GM21825 (cell line): ENCODE measurements around the gene GPATCH3.
"Not testable (repeated sequence)": the region's sequence is repeated elsewhere in the genome, so short reads cannot be mapped to it uniquely, and the experiment has no call there.

Experiments used
- ATAC-seq: cut with Tn5 transposase; IDR thresholded peaks from one replicate; pipeline ENCODE4 v1.9.1; 2021; ENCODE audit warnings: mild to moderate bottlenecking, moderate library complexity; ENCODE audit not compliant: unreplicated experiment

GPATCH3 gene

GRCh38 chr1:26913389-26913753 is 13.1 kb upstream of the GPATCH3 start:
- ATAC-seq = no peak

DNA sequence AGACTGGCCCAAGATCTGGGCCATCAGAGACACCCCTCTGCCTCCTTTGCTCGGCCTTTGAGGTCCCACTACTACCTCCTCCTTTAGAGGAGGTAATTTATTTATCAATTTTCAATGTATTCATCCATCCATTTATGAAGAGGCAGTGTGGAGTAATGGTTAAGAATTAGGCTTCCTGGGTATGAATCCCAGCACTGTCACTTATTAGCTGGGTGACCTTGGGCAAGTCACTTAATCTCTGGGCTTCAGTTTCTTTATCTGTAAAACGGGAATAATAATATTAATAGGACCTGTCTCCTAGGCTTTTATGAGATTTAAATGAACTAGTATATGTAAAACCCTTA is 11.9 kb upstream of the GPATCH3 start:
- no peak for ATAC-seq

DNA sequence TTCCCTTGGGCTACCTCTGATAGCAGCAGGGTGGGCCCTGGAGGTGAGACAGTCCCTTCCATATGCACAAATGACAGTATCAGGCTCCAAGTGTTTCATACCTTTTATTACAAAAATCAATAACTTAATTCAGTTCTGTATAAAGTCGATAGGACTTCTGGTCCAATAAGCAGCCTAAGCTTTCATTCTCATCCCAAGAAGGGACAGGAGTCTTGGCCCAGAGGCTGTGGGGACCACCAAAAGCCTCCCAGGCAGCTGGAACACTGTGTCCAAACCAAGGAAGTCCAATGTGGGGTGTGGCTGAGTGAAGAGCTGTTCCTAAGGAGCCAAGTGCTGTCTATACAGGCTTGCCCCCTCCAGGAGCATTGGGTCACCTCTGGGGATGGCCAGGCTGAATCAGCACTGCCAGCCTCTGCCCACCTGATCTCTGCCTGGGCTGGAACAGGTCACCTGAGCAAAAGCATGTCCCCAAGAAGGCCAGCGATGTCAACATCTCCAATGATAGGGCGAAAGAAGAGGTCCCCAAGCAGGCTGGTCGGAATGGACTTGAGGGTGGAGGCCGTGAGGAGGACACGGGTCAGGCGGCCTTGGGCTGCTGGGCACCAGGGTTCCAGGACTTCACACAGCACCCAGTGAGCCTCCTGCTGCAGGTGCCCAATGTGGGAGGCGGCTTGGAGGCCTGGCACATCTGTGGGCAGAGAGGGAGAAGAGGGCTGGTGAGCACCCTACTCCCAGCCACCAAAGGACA is 11.3 kb upstream of the GPATCH3 start:
- no peak for ATAC-seq

- no peak for ATAC-seq
Observed at GRCh38 chr1:26910343-26911160, 10.3 kb upstream of the GPATCH3 start.

- ATAC-seq = no peak
Observed at GRCh38 chr1:26909951-26910342, 9.7 kb upstream of the GPATCH3 start.

DNA sequence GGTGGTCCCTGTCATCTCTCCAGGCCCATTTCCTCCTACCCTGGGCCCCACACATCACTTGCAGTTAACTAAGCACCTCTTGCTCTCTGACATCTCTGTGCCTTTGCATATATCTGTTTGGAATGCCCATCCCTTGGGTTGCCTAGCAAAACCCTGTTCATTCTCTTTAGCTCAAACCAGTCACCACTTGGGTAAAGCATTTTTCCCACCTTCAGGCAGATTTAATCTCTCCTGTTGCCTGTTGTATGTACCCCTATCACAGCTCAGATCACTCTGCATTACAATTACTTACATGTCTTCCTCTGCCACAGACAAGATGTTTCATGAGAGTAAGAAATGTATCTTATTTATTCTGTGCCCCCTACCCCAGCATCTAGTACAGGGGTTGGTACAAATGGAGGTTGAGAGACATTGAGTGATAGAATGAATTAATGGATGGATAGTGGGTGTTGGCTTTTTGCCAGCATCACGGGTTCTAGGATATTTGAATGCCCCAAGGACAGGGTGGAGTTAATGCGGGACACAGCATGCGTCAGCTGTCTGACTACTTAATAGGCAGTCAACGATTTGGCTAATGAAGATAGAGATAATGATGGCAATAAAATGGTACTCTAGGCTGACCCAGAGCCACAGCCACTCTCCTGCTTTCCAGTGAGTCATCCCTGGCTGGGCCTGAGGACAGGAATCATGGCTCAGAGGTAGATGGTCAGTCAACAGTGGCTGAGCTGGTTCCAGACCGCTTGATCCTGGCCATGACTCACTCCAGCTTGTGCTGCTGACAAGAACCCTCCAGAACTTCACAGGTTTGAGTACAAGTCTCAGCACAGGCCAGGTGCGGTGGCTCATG is 7.0 kb upstream of the GPATCH3 start:
- ATAC-seq = no peak

DNA sequence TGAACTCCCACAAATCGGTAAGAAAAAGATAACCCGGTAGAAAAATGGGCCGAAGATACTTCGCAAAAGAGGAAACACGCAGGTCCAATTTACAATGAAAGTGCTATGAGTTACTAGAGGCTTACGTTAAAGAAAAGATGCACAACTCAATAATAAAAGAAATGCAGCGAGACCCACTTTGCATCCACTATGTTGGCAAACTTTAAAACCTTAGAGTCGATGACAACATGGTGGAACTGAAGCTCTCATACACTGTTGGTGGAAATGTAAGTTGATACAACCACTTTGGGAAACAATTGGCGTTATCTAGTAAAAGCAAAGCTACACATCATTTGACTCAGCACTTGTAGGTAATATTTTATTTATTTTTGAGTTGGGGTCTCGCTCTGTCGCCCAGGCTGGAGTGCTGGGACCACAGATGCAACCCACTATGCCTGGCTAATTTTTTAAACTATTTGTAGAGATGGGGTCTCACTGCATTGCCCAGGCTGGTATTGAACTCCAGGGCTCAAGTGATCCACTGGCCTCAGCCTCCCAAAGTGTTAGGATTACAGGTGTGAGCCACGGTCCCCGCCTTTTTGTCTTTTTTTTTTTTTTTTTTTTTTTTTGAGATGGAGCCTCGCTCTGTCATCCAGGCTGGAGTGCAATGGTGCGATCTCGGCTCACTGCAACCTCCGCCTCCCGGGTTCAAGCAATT is 696 bp upstream of the GPATCH3 start:
- no peak for ATAC-seq

GRCh38 chr1:26897351-26897750 is 2.9 kb downstream of the GPATCH3 start:
- ATAC-seq = no peak

- no peak for ATAC-seq
Observed at GRCh38 chr1:26894263-26894662, 6.0 kb downstream of the GPATCH3 start.

GRCh38 chr1:26890467-26890796 is 9.8 kb downstream of the GPATCH3 start:
- peak; percentile 21 for ATAC-seq

- peak; percentile 83 for ATAC-seq
Observed at GRCh38 chr1:26889551-26890466, 10.5 kb downstream of the GPATCH3 start, which contains the start of gene GPN2. Gene GPN2 (minus strand): TSS chr1:26890283. CDS start chr1:26890096, 187 bp downstream.

DNA sequence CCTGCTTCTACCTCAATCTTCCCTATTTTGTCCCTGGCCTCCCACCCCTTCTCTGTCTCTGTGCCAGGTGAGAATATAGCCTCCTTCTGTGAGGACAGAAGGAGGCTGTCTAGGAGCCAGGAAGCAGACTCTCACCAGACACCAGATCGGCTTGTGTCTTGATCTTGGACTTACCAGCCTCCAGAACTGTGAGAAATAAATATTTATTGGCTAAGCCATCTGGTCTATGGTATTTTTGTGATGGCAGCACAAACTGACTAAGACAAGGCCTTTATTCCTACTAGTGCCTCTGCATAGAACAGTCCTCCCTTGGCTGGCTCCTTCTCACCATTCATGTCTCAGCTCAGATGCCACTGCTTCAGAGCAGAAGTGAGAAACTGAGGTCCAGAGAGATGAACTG is 12.0 kb downstream of the GPATCH3 start:
- no peak for ATAC-seq

- no peak for ATAC-seq
Observed at GRCh38 chr1:26887125-26887524, 13.1 kb downstream of the GPATCH3 start.

DNA sequence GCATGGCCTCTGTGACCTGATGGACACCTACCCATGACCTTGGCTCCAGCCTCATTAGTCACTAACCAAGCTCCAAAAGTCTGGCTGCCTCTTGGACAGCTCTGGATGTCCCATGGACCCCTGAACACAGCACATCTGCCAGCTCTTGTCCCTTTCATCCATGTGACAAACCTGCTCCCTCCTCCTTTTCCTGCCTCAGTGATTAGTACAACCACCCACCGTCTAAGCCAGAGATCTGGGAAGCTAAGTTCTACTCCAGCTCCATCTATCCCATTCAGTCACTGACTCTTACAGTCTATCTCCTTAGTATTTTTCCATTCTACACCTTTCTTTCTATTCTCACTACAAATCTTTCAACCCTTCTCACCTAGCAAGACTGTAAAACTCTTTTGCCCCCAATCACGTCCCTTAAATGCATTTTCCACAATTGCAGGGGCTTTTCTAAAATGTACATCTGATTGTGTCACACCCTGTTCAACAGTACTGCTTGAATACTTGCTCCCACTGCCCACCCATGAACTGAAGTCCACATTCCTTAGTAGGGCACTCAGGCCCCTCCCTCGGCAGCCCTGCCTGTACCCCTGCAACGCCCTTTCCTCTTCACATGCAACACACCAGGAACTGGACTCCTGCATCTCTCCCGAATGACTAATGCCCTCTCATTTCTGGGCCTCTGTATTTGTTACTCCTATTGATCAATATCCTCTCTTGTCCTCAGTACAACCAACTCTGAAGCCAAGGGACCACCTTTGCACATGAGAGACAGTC is 17.4 kb downstream of the GPATCH3 start:
- ATAC-seq = no peak

DNA sequence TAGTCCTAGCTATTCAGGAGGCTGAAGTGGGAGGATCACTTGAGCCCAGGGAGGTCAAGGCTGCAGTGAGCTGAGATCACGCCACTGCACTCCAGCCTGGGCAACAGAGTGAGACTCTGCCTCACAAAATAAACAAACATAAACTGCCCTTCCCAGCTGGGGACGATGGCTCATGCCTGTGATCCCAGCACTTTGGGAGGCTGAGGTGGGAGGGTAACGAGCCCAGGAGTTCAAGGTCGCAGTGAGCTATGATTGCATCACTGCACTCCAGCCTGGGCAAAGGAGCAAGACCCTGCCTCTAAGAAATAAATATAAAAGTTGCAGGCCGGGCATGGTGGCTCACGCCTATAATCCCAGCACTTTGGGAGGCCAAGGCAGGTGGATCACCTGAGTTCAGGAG is 18.7 kb downstream of the GPATCH3 start:
- ATAC-seq = not testable (repeated sequence)

- ATAC-seq = no peak
Observed at GRCh38 chr1:26879793-26880192, 20.5 kb downstream of the GPATCH3 start.

- no peak for ATAC-seq
Observed at GRCh38 chr1:26877326-26877725, 22.9 kb downstream of the GPATCH3 start.

DNA sequence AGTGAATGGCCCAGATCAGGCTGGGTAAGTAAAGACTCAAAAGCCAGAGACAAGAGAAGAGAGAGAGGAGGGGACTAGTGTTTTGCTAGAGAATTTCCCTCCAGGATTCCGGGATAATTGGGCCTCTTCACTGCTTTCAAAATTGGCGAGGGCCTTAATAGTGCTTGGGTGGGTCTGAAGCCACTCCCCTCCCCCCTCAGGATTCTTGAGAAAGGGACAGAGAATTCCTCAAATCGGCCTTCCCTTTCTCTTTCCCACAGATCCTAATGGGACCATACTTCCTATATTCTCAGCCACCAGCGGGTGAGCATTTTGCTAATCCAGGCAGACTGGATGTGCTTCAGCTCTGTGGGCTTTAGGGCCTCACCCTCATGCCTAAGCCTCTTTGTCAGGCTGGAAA is 25.4 kb downstream of the GPATCH3 start:
- ATAC-seq = no peak

DNA sequence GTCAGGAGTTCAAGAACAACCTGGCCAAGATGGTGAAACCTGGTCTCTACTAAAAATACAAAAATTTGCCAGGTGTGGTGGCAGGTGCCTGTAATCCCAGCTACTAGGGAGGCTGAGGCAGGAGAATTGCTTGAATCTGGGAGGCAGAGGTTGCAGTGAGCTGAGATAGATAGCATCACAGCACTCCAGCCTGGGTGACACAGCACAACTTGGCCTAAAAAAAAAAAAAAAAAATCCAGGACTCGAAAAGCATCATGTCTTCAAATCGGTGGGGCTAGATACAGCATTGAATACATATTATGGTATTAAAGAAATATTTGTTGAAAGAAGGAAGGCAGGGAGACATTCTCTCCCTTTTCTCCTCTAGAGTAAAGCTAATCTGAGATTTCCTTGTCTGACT is 27.2 kb downstream of the GPATCH3 start:
- not testable (repeated sequence) for ATAC-seq
